IMR-90 (cell line): Measurements from ENCODE around the gene KRTAP21-2. TPM values are rescaled to one million over a fixed set of nuclear protein-coding genes. Genes with fewer than 3 reads are reported as not detected.

Source experiments
- ATAC-seq: fragments of 200-7000 bp; cut with Tn5 transposase; 2 replicates; pipeline ENCODE4 v1.9.1; 2020; ENCODE audit warnings: low read depth, mild to moderate bottlenecking, moderate library complexity
- BruUV-seq: library from RNA; stranded (reverse); fragments of 400-500 nt; replicated peaks from 2 replicates; lab custom pipeline; 2021; lab: Mats Ljungman, UMichigan
- CTCF ChIA-PET: fragments of 300-600 bp; formaldehyde crosslinking; extraction: SDS; loops from one replicate; lab custom pipeline; 2021; ENCODE audit warnings: antibody characterized with exemption; lab: Yijun Ruan, JAX
- POLR2A ChIA-PET: fragments of 300-600 bp; sonication (Branson Sonifier 250); formaldehyde crosslinking; loops from one replicate; lab custom pipeline; 2022; ENCODE audit warnings: antibody characterized with exemption; ENCODE audit not compliant: unreplicated experiment; lab: Charles Lee
- DNase-seq: peaks from one replicate; pipeline ENCODE4 v3.0.0; 2013
- H2AFZ ChIP-seq: replicated peaks from 2 replicates; pipeline ENCODE3; 2013; ENCODE audit warnings: low read length, mild to moderate bottlenecking; ENCODE audit not compliant: poor library complexity
- H2AK5ac ChIP-seq: 2 replicates; pipeline ENCODE4 v1.6.1; 2013; ENCODE audit warnings: low read depth, low read length, inconsistent platforms
- H2AK9ac ChIP-seq: replicated peaks from 2 replicates; pipeline ENCODE3; 2013; ENCODE audit warnings: mild to moderate bottlenecking, low read depth, low read length, moderate library complexity; ENCODE audit not compliant: poor library complexity
- H2BK120ac ChIP-seq: 2 replicates; pipeline ENCODE4 v1.6.1; 2013; ENCODE audit warnings: low read depth, low read length, inconsistent platforms
- H2BK15ac ChIP-seq: 3 replicates; pipeline ENCODE4 v1.6.1; 2013; ENCODE audit warnings: low read depth, low read length, inconsistent platforms
- H2BK20ac ChIP-seq: 2 replicates; pipeline ENCODE4 v1.6.1; 2013; ENCODE audit warnings: low read depth, mild to moderate bottlenecking, inconsistent platforms, low read length, moderate library complexity
- H2BK5ac ChIP-seq: 2 replicates; pipeline ENCODE4 v1.6.1; 2013; ENCODE audit warnings: mild to moderate bottlenecking, low read depth, low read length, inconsistent platforms; ENCODE audit not compliant: poor library complexity, severe bottlenecking
- H3K14ac ChIP-seq: replicated peaks from 2 replicates; pipeline ENCODE4 v1.6.1; 2013; ENCODE audit warnings: low read depth, low read length, inconsistent platforms
- H3K18ac ChIP-seq: 2 replicates; pipeline ENCODE4 v1.6.1; 2013; ENCODE audit warnings: low read depth, low read length, control low read depth
- H3K23ac ChIP-seq: 2 replicates; pipeline ENCODE4 v1.6.1; 2013; ENCODE audit warnings: low read depth, low read length, inconsistent platforms
- H3K27ac ChIP-seq: 2 replicates; pipeline ENCODE4 v1.5.1; 2013; ENCODE audit warnings: mild to moderate bottlenecking, control low read depth, low read length; ENCODE audit not compliant: insufficient read depth
- H3K27me3 ChIP-seq: 2 replicates; pipeline ENCODE4 v1.6.1; 2013; ENCODE audit warnings: low read length; ENCODE audit not compliant: control insufficient read depth, insufficient read depth
- H3K36me3 ChIP-seq: 2 replicates; pipeline ENCODE4 v1.6.1; 2013; ENCODE audit warnings: low read length, mixed read lengths; ENCODE audit not compliant: control insufficient read depth, insufficient read depth
- H3K4ac ChIP-seq: 2 replicates; pipeline ENCODE4 v1.6.1; 2013; ENCODE audit warnings: low read depth, low read length, inconsistent platforms
- H3K4me1 ChIP-seq: 2 replicates; pipeline ENCODE4 v1.6.1; 2013; ENCODE audit warnings: low read length, mixed read lengths; ENCODE audit not compliant: control insufficient read depth, insufficient read depth
- H3K4me2 ChIP-seq: 2 replicates; pipeline ENCODE4 v1.6.1; 2013; ENCODE audit warnings: low read depth, mild to moderate bottlenecking, control low read depth, low read length, moderate library complexity
- H3K4me3 ChIP-seq: 2 replicates; pipeline ENCODE4 v1.5.1; 2013; ENCODE audit warnings: low read depth, mild to moderate bottlenecking, control low read depth, low read length, moderate library complexity; ENCODE audit not compliant: insufficient read depth
- H3K56ac ChIP-seq: 2 replicates; pipeline ENCODE4 v1.6.1; 2013; ENCODE audit warnings: low read length, inconsistent platforms; ENCODE audit not compliant: insufficient read depth; ENCODE audit errors: extremely low read depth
- H3K79me1 ChIP-seq, 2 experiments: 2 replicates each; pipeline ENCODE4 v1.6.1; 2013; ENCODE audit warnings: low read length in 2 of 2, inconsistent platforms in 1 of 2, low read depth in 1 of 2
- H3K9ac ChIP-seq: 2 replicates; pipeline ENCODE4 v1.6.1; 2013; ENCODE audit warnings: low read depth, low read length, control low read depth
- H3K9me1 ChIP-seq: 2 replicates; pipeline ENCODE4 v1.6.1; 2013; ENCODE audit warnings: low read length, inconsistent platforms; ENCODE audit not compliant: insufficient read depth
- H3K9me3 ChIP-seq: 2 replicates; pipeline ENCODE4 v1.6.1; 2013; ENCODE audit warnings: low read length; ENCODE audit not compliant: control insufficient read depth, insufficient read depth
- H4K20me1 ChIP-seq: 2 replicates; pipeline ENCODE4 v1.6.1; 2013; ENCODE audit warnings: low read length, inconsistent platforms; ENCODE audit not compliant: insufficient read depth
- H4K5ac ChIP-seq: 2 replicates; pipeline ENCODE4 v1.6.1; 2013; ENCODE audit warnings: mild to moderate bottlenecking, low read depth, low read length, control low read depth
- H4K8ac ChIP-seq, 2 experiments: 2 replicates each; pipeline ENCODE4 v1.6.1; 2013; ENCODE audit warnings: low read depth in 2 of 2, low read length in 2 of 2, control low read depth in 1 of 2, inconsistent platforms in 1 of 2
- H4K91ac ChIP-seq: 2 replicates; pipeline ENCODE4 v1.6.1; 2013; ENCODE audit warnings: low read depth, low read length, inconsistent platforms; ENCODE audit not compliant: insufficient read depth
- BHLHE40 ChIP-seq: fragments of 150-350 bp; IDR thresholded peaks from 2 replicates; pipeline ENCODE4 v1.6.1; 2016; ENCODE audit warnings: mild to moderate bottlenecking, low read depth, low read length
- CEBPB ChIP-seq: IDR thresholded peaks from 2 replicates; pipeline ENCODE4 v1.6.1; 2012; ENCODE audit warnings: low read depth, low read length, improper control_type of control experiment
- CHD1 ChIP-seq: IDR thresholded peaks from 2 replicates; pipeline ENCODE4 v1.6.1; 2012; ENCODE audit warnings: low read depth, low read length, improper control_type of control experiment
- ELK1 ChIP-seq: fragments of 150-350 bp; IDR thresholded peaks from 2 replicates; pipeline ENCODE4 v1.6.1; 2016; ENCODE audit warnings: low read depth, mild to moderate bottlenecking, low read length, moderate library complexity, borderline replicate concordance
- FOS ChIP-seq: fragments of 150-350 bp; IDR thresholded peaks from 2 replicates; pipeline ENCODE4 v1.6.1; 2016; ENCODE audit warnings: low read depth, low read length
- MAFK ChIP-seq: IDR thresholded peaks from 2 replicates; pipeline ENCODE4 v1.6.1; 2012; ENCODE audit warnings: low read depth, low read length, improper control_type of control experiment
- MAZ ChIP-seq: IDR thresholded peaks from 2 replicates; pipeline ENCODE4 v1.6.1; 2012; ENCODE audit warnings: low read depth, mild to moderate bottlenecking, low read length, improper control_type of control experiment, moderate library complexity, borderline replicate concordance
- NFE2L2 ChIP-seq: fragments of 150-350 bp; IDR thresholded peaks from 2 replicates; pipeline ENCODE4 v1.6.1; 2016; ENCODE audit warnings: low read depth, mild to moderate bottlenecking, low read length
- POLR2A ChIP-seq: IDR thresholded peaks from 2 replicates; pipeline ENCODE4 v1.6.1; 2012; ENCODE audit warnings: mild to moderate bottlenecking, low read depth, low read length
- RAD21 ChIP-seq: IDR thresholded peaks from 2 replicates; pipeline ENCODE4 v1.6.1; 2012; ENCODE audit warnings: low read length, improper control_type of control experiment
- USF2 ChIP-seq: fragments of 150-350 bp; IDR thresholded peaks from 2 replicates; pipeline ENCODE4 v1.6.1; 2017; ENCODE audit warnings: mild to moderate bottlenecking, antibody characterized with exemption, low read length, low read depth
- WGBS, 2 experiments: methylation state at CpG; one replicate each; pipeline versions ENCODE4 v1.1.5 to v1.1.7; 2013; ENCODE audit warnings: missing lambda C conversion rate in 2 of 2; ENCODE audit not compliant: insufficient read length in 1 of 2; ENCODE audit errors: extremely low coverage in 2 of 2; 5-methylcytosine and 5-hydroxymethylcytosine counted together
- dilution Hi-C: fragments of 300-500 bp; cut with HindIII; formaldehyde crosslinking; loops from one replicate; pipeline ENCODE4 v1.14.3; 2018; ENCODE audit warnings: low sequenced_read_pairs; ENCODE audit not compliant: unreplicated experiment
- in situ Hi-C: fragments of 300-500 bp; cut with MboI; formaldehyde crosslinking; loops from 3 replicates; pipeline ENCODE4 v1.14.3; 2019; ENCODE audit warnings: low sequenced_read_pairs, inconsistent platforms, mixed read lengths
- intact Hi-C: fragments of 100-400 bp; cut with micrococcal nuclease; formaldehyde crosslinking; loops from 2 replicates; pipeline ENCODE4 v1.10.0; 2022
- polyA plus RNA-seq, 3 experiments: library from polyadenylated mRNA; depleted of rRNA; stranded (reverse); fragments of >200 nt; gene quantifications; 2 replicates each; pipeline ENCODE4 v1.2.3, GENCODE V29; 2012; ENCODE audit warnings: low replicate concordance in 1 of 3
- total RNA-seq: library from RNA; depleted of rRNA; stranded (reverse); fragments of >200 nt; gene quantifications from 2 replicates; pipeline ENCODE4 v1.2.3, GENCODE V29; 2012
- TF ChIP-seq, protein P1 (sequence below): conservative IDR thresholded peaks from 2 replicates; pipeline ENCODE4 v1.5.1; 2012; ENCODE audit warnings: mild to moderate bottlenecking, low read depth, low read length, improper control_type of control experiment

Gene KRTAP21-2
- total and polyA plus RNA-seq, 2 of the 4 experiments (the other 2 are of a cell fraction), result not detected

- CTCF ChIA-PET, result no interaction called here
These were observed 22.8 kb upstream of the KRTAP21-2 start for GRCh38 chr21:30769724-30770431.

More at GRCh38 chr21:30769724-30770431, 22.8 kb upstream of the KRTAP21-2 start:
- Histone ChIP-seq H3K4me2 (no peak overlapping the region), H3K9me1 (no peaks in the 10 kb centered on the region), H4K91ac (no peak overlapping the region), H2BK20ac (no peak overlapping the region), H2BK5ac (no peak overlapping the region), H2AK9ac (no peak overlapping the region), H3K14ac (no peak overlapping the region), H4K5ac (no peak overlapping the region), H3K23ac (no peak overlapping the region), H2AFZ (no peak overlapping the region), H2BK120ac (no peak overlapping the region), H4K20me1 (no peaks in the 10 kb centered on the region), H3K27ac (no peak overlapping the region), H3K9me3 (peaks cover 8% of the 10 kb centered on the region), H3K36me3 (no peaks in the 10 kb centered on the region), H3K56ac (no peak overlapping the region), H3K4me1 (no peaks in the 10 kb centered on the region), H3K79me1 (no peaks in the 10 kb centered on the region), H3K4me3 (no peak overlapping the region), H2BK15ac (no peak overlapping the region), H3K18ac (no peak overlapping the region), H2AK5ac (no peak overlapping the region), H3K4ac (no peak overlapping the region), H3K9ac (no peak overlapping the region), H4K8ac (no peak overlapping the region), H3K27me3 (no peaks in the 10 kb centered on the region)
- TF ChIP-seq POLR2A (no peak), ELK1 (no peak), MAZ (no peak), CHD1 (no peak), MAFK (no peak), USF2 (no peak), BHLHE40 (no peak), CEBPB (no peak), NFE2L2 (no peak), RAD21 (no peak), FOS (no peak)
- TF ChIP-seq, protein P1, sequence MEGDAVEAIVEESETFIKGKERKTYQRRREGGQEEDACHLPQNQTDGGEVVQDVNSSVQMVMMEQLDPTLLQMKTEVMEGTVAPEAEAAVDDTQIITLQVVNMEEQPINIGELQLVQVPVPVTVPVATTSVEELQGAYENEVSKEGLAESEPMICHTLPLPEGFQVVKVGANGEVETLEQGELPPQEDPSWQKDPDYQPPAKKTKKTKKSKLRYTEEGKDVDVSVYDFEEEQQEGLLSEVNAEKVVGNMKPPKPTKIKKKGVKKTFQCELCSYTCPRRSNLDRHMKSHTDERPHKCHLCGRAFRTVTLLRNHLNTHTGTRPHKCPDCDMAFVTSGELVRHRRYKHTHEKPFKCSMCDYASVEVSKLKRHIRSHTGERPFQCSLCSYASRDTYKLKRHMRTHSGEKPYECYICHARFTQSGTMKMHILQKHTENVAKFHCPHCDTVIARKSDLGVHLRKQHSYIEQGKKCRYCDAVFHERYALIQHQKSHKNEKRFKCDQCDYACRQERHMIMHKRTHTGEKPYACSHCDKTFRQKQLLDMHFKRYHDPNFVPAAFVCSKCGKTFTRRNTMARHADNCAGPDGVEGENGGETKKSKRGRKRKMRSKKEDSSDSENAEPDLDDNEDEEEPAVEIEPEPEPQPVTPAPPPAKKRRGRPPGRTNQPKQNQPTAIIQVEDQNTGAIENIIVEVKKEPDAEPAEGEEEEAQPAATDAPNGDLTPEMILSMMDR, result no peak
- no TSS peak for BruUV-seq
- intact Hi-C loops, result no loop called here
- dilution Hi-C loops, result no loop called here
- in situ Hi-C loops, result no loop called here
- no peak for DNase-seq
- POLR2A ChIA-PET, result no interaction called here
- ATAC-seq, result no peak
- WGBS, 2 experiments, result no CpG with 5 or more reads among the region's 4 CpGs
